HCT116 (cell line): ENCODE results near the gene HMCN1. TPM values are rescaled to one million over a fixed set of nuclear protein-coding genes. Genes with fewer than 3 reads are reported as not detected.

ENCODE experiments used
- ATAC-seq: fragments of 200-7000 bp; cut with Tn5 transposase; 2 replicates; pipeline ENCODE4 v1.9.1; 2020; ENCODE audit warnings: mild to moderate bottlenecking, moderate library complexity
- BruUV-seq: library from RNA; stranded (reverse); fragments of 400-500 nt; replicated peaks from 2 replicates; lab custom pipeline; 2021; lab: Mats Ljungman, UMichigan
- CTCF ChIA-PET: fragments of 300-600 bp; sonication (Branson Sonifier 250); formaldehyde crosslinking; loops from one replicate; lab custom pipeline; 2021; ENCODE audit warnings: antibody characterized with exemption; lab: Charles Lee
- POLR2A ChIA-PET: fragments of 300-600, 350-600 bp; sonication (Branson Sonifier 250); formaldehyde crosslinking; loops from one replicate; lab custom pipeline; 2021; ENCODE audit warnings: antibody characterized with exemption; lab: Charles Lee
- RAD21 ChIA-PET, 2 experiments: fragments of 300-600 bp; sonication (Branson Sonifier 250); formaldehyde crosslinking; loops; one replicate each; lab custom pipeline; 2023; ENCODE audit warnings: low total read pairs in 2 of 2; ENCODE audit not compliant: uncharacterized antibody in 2 of 2, unreplicated experiment in 2 of 2, low non-redundant PET in 1 of 2; lab: Charles Lee
- DNase-seq: peaks from one replicate; pipeline ENCODE4 v3.0.0-alpha.2; 2010; ENCODE audit warnings: low read depth, low spot score
- H2AFZ ChIP-seq: fragments of 200-600 bp; shearing (Covaris generic), sonication (generic); 2 replicates; pipeline ENCODE4 v1.6.1; 2017; ENCODE audit warnings: low read depth, mixed run types, mixed read lengths, antibody characterized with exemption, low read length; ENCODE audit not compliant: poor library complexity, severe bottlenecking
- H3K27ac ChIP-seq: 2 replicates; pipeline ENCODE4 v1.5.1; 2012; ENCODE audit warnings: low read depth, low read length
- H3K27me3 ChIP-seq: fragments of 200-600 bp; sonication (generic); 2 replicates; pipeline ENCODE4 v1.6.1; 2016; ENCODE audit warnings: mixed run types, low read length, mixed read lengths; ENCODE audit not compliant: insufficient read depth
- H3K36me3 ChIP-seq, 2 experiments: fragments of 200-500 bp in 1 of 2; fragments of 200-600 bp in 1 of 2; sonication (Bioruptor generic) in 1 of 2; sonication (generic) in 1 of 2; 2 replicates each; pipeline versions ENCODE4 v1.5.1 to v1.6.1; 2014 to 2016; ENCODE audit warnings: low read length in 2 of 2, inconsistent platforms in 1 of 2, mixed read lengths in 1 of 2, mixed run types in 1 of 2; ENCODE audit not compliant: insufficient read depth in 2 of 2, control insufficient read depth in 1 of 2
- H3K4me1 ChIP-seq, 2 experiments: fragments of 200-600 bp in 1 of 2; sonication (generic) in 1 of 2; 2 replicates each; pipeline versions ENCODE4 v1.5.1 to v1.6.1; 2012 to 2017; ENCODE audit warnings: low read length in 2 of 2, inconsistent platforms in 1 of 2, mild to moderate bottlenecking in 1 of 2, mixed read lengths in 1 of 2, mixed run types in 1 of 2, moderate library complexity in 1 of 2; ENCODE audit not compliant: insufficient read depth in 2 of 2, control insufficient read depth in 1 of 2
- H3K4me2 ChIP-seq: fragments of 200-600 bp; sonication (generic); 2 replicates; pipeline ENCODE4 v1.6.1; 2017; ENCODE audit warnings: mixed run types, low read length, mixed read lengths
- H3K4me3 ChIP-seq, 2 experiments: fragments of 200-600 bp in 1 of 2; sonication (generic) in 1 of 2; replicated peaks in 1 of 2; 2 replicates each; pipeline ENCODE4 v1.5.1; 2011 to 2016; ENCODE audit warnings: low read length in 2 of 2, control low read depth in 1 of 2, low read depth in 1 of 2, mild to moderate bottlenecking in 1 of 2, mixed read lengths in 1 of 2, mixed run types in 1 of 2
- H3K79me2 ChIP-seq: fragments of 200-600 bp; sonication (generic); 2 replicates; pipeline ENCODE4 v1.6.1; 2017; ENCODE audit warnings: mild to moderate bottlenecking, mixed run types, low read length, moderate library complexity, mixed read lengths; ENCODE audit not compliant: insufficient read depth
- H3K9ac ChIP-seq: fragments of 200-600 bp; sonication (generic); 2 replicates; pipeline ENCODE4 v1.6.1; 2016; ENCODE audit warnings: low read length, mixed read lengths
- H3K9me2 ChIP-seq: fragments of 200-600 bp; sonication (generic), shearing (Covaris generic); 2 replicates; pipeline ENCODE4 v1.6.1; 2017; ENCODE audit warnings: mixed run types, mild to moderate bottlenecking, moderate library complexity; ENCODE audit not compliant: insufficient read depth
- H3K9me3 ChIP-seq, 2 experiments: fragments of 200-500 bp in 1 of 2; fragments of 200-600 bp in 1 of 2; sonication (Bioruptor generic) in 1 of 2; sonication (generic) in 1 of 2; 2 replicates each; pipeline ENCODE4 v1.6.1; 2014 to 2017; ENCODE audit warnings: low read length in 2 of 2, mixed read lengths in 2 of 2, inconsistent platforms in 1 of 2, low read depth in 1 of 2, mild to moderate bottlenecking in 1 of 2, mixed run types in 1 of 2, moderate library complexity in 1 of 2; ENCODE audit not compliant: control insufficient read depth in 1 of 2, insufficient read depth in 1 of 2
- H4K20me1 ChIP-seq: fragments of 200-600 bp; sonication (generic), shearing (Covaris generic); 2 replicates; pipeline ENCODE4 v1.6.1; 2017; ENCODE audit warnings: mixed run types, mild to moderate bottlenecking, moderate library complexity; ENCODE audit not compliant: insufficient read depth
- ATF3 ChIP-seq: IDR thresholded peaks from 2 replicates; pipeline ENCODE4 v1.6.1; 2012
- EGR1 ChIP-seq: IDR thresholded peaks from 2 replicates; pipeline ENCODE4 v1.6.1; 2012; ENCODE audit warnings: low read depth
- ELF1 ChIP-seq: IDR thresholded peaks from 2 replicates; pipeline ENCODE4 v1.6.1; 2012; ENCODE audit warnings: low read depth, borderline replicate concordance
- EZH2 ChIP-seq: fragments of 200-600 bp; sonication (generic); IDR thresholded peaks from 2 replicates; pipeline ENCODE4 v1.6.1; 2017; ENCODE audit warnings: antibody characterized with exemption, mixed run types
- EZH2phosphoT487 ChIP-seq: fragments of 200-600 bp; IDR thresholded peaks from 2 replicates; pipeline ENCODE4 v1.6.1; 2018; ENCODE audit warnings: antibody characterized with exemption, borderline replicate concordance
- FOSL1 ChIP-seq: IDR thresholded peaks from 2 replicates; pipeline ENCODE4 v1.6.1; 2012; ENCODE audit warnings: low read depth
- JUND ChIP-seq: IDR thresholded peaks from 2 replicates; pipeline ENCODE4 v1.6.1; 2012
- MAX ChIP-seq: IDR thresholded peaks from 2 replicates; pipeline ENCODE4 v1.6.1; 2012
- POLR2A ChIP-seq: IDR thresholded peaks from 2 replicates; pipeline ENCODE4 v1.7.0; 2011; ENCODE audit warnings: borderline replicate concordance; ENCODE audit not compliant: insufficient read depth, insufficient read length; ENCODE audit errors: extremely low read depth
- POLR2AphosphoS5 ChIP-seq: IDR thresholded peaks from 2 replicates; pipeline ENCODE4 v1.6.1; 2011; ENCODE audit warnings: mild to moderate bottlenecking, low read depth, low read length, moderate library complexity
- SIN3A ChIP-seq: IDR thresholded peaks from 2 replicates; pipeline ENCODE4 v1.6.1; 2012; ENCODE audit warnings: low read depth
- SP1 ChIP-seq: IDR thresholded peaks from 2 replicates; pipeline ENCODE4 v1.6.1; 2012; ENCODE audit warnings: low read depth
- SRF ChIP-seq: IDR thresholded peaks from 2 replicates; pipeline ENCODE4 v1.6.1; 2012; ENCODE audit warnings: low read depth
- TCF7L2 ChIP-seq: IDR thresholded peaks from 2 replicates; pipeline ENCODE4 v1.7.0; 2011; ENCODE audit warnings: borderline replicate concordance, inconsistent platforms; ENCODE audit not compliant: insufficient read depth, insufficient read length; ENCODE audit errors: extremely low read depth
- ZBTB33 ChIP-seq: IDR thresholded peaks from 2 replicates; pipeline ENCODE4 v1.6.1; 2011; ENCODE audit warnings: mild to moderate bottlenecking, low read length, moderate library complexity; ENCODE audit not compliant: insufficient replicate concordance; ENCODE audit errors: extremely low read depth
- ZFX ChIP-seq: fragments of 450-650 bp; IDR thresholded peaks from 2 replicates; pipeline ENCODE4 v1.6.1; 2017
- ZNF274 ChIP-seq: fragments of 200-500 bp; sonication (Bioruptor generic); IDR thresholded peaks from 2 replicates; pipeline ENCODE4 v1.6.1; 2014; ENCODE audit warnings: mild to moderate bottlenecking, low read depth, low read length, inconsistent platforms
- intact Hi-C: fragments of 100-400 bp; cut with micrococcal nuclease; formaldehyde crosslinking; loops from 2 replicates; pipeline ENCODE4 v1.10.0; 2022
- total RNA-seq: library from RNA; stranded (reverse); gene quantifications from one replicate; pipeline ENCODE4 v1.2.1, GENCODE V29; 2021; ENCODE audit not compliant: unreplicated experiment
- TF ChIP-seq, protein P1 (sequence below): IDR thresholded peaks from 2 replicates; pipeline ENCODE4 v1.6.1; 2012; ENCODE audit warnings: low read depth

Gene HMCN1
- total RNA-seq, 1 experiment from 2014 or later, result 0.59 TPM

GRCh38 chr1:185767508-185768120 lies 33.4 kb downstream of the HMCN1 start:
- Histone ChIP-seq H3K36me3 (no peaks in the 10 kb centered on the region), H3K27ac (no peak overlapping the region), H2AFZ (no peak overlapping the region), H3K4me1 (no peaks in the 10 kb centered on the region), H3K9me3 (no peaks in the 10 kb centered on the region), H3K9me2 (no peaks in the 10 kb centered on the region), H3K9ac (no peak overlapping the region), H3K4me2 (no peak overlapping the region), H4K20me1 (no peaks in the 10 kb centered on the region), H3K27me3 (no peaks in the 10 kb centered on the region), H3K79me2 (no peaks in the 10 kb centered on the region), H3K4me3 (no peak overlapping the region)
- intact Hi-C loops, result no loop called here
- ATAC-seq (no peak), DNase-seq (no peak)
- RAD21 ChIA-PET, result no interaction called here
- POLR2A ChIA-PET, result no interaction called here
- TF ChIP-seq EZH2, result no peak
- TF ChIP-seq, protein P1, sequence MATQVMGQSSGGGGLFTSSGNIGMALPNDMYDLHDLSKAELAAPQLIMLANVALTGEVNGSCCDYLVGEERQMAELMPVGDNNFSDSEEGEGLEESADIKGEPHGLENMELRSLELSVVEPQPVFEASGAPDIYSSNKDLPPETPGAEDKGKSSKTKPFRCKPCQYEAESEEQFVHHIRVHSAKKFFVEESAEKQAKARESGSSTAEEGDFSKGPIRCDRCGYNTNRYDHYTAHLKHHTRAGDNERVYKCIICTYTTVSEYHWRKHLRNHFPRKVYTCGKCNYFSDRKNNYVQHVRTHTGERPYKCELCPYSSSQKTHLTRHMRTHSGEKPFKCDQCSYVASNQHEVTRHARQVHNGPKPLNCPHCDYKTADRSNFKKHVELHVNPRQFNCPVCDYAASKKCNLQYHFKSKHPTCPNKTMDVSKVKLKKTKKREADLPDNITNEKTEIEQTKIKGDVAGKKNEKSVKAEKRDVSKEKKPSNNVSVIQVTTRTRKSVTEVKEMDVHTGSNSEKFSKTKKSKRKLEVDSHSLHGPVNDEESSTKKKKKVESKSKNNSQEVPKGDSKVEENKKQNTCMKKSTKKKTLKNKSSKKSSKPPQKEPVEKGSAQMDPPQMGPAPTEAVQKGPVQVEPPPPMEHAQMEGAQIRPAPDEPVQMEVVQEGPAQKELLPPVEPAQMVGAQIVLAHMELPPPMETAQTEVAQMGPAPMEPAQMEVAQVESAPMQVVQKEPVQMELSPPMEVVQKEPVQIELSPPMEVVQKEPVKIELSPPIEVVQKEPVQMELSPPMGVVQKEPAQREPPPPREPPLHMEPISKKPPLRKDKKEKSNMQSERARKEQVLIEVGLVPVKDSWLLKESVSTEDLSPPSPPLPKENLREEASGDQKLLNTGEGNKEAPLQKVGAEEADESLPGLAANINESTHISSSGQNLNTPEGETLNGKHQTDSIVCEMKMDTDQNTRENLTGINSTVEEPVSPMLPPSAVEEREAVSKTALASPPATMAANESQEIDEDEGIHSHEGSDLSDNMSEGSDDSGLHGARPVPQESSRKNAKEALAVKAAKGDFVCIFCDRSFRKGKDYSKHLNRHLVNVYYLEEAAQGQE, result no peak
- no peak for TF ChIP-seq FOSL1
- no peak for TF ChIP-seq POLR2A
- no peak for TF ChIP-seq SIN3A
- no peak for TF ChIP-seq TCF7L2
- no peak for TF ChIP-seq ZNF274
- TF ChIP-seq JUND, result no peak
- no peak for TF ChIP-seq ZFX
- no peak for TF ChIP-seq ZBTB33
- no peak for TF ChIP-seq ATF3
- no peak for TF ChIP-seq EGR1
- no peak for TF ChIP-seq EZH2phosphoT487
- TF ChIP-seq SRF, result no peak
- TF ChIP-seq POLR2AphosphoS5, result no peak
- TF ChIP-seq MAX, result no peak
- TF ChIP-seq SP1, result no peak
- no peak for TF ChIP-seq ELF1
- no TSS peak for BruUV-seq
- CTCF ChIA-PET, result no interaction called here
